HG02759 (cell line): Measurements from ENCODE around the gene COLEC12.

Source experiments
- ATAC-seq: cut with Tn5 transposase; IDR thresholded peaks from one replicate; pipeline ENCODE4 v1.9.1; 2021; ENCODE audit warnings: mild to moderate bottlenecking, moderate library complexity; ENCODE audit not compliant: unreplicated experiment

Gene COLEC12

GRCh38 chr18:446941-447560, 53.5 kb downstream of the COLEC12 start:
- ATAC-seq = no peak

DNA sequence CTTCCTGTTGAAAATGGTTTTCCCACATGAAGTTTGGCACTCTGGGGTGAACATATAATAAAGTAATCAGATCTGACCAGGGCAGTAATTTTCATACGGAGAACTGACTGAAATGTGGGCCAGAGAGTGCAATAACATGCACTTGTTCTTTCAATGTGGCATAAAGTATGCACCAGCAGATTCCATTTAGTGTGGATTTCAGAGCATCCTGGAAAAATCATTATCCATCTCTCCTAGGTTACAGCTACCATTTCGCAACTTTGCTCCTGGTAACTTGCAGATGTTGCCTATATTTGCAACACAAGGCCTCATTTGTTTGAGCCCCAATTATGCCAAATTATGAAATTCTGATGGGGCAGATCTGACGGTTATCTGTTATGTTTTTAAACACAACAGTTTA, 55.4 kb downstream of the COLEC12 start:
- ATAC-seq = no peak

DNA sequence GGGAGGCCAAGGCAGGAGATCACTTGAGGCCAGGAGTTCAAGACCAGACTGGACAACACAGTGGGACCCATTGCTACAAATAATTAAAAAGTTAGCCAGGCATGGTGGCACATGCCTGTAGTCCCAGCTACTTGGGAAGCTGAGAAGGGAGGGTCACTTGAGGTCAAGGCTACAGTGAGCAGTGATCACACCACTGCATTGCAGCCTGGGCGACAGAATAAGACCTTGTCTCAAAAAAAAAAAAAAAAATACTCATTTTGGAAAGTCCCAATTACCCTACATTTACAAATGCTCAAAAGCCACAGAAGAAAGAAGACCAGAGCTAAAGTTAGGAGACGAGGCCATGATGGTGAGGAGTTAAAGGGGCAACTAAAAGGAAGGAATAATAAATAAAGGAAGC, 61.9 kb downstream of the COLEC12 start:
- ATAC-seq = no peak

DNA sequence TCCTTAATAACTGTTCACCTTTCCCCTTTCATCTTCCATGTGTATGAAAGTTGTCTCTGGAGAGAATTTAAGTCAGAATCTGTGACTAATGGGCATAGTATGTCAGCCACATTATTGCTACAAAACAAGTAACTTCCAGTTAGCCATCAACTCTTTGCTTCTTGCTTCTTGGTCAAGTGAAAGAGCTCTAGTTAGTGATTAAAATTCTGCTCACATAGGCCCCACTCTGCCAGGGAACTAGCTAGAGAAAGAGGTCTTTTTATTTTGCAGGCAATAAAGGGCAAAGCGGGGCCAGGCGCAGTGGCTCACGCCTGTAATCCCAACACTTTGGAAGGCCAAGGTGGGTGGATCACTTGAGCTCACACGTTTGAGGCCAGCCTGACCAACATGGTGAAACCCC, 64.6 kb downstream of the COLEC12 start:
- ATAC-seq = no peak

DNA sequence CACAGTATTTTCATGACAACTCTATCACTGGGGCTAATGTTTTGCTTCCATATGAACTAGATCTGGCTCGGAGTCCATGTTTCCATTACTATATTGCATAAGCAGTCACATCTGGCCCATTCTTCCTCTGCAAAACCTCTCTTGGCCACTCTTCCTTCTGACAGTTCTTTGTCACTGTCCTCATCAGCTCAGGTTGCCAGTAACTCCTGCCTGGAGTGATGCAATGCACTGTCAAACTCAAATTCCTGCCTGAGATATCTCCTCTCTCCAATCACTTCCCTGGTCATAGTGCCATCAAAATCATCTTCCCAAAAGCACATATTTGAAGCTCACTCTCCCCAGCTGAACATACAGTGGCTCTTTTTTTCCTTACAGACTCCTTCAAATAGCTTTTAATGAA, 66.1 kb downstream of the COLEC12 start:
- ATAC-seq = no peak

GRCh38 chr18:433960-434359, 66.5 kb downstream of the COLEC12 start:
- ATAC-seq = no peak

DNA sequence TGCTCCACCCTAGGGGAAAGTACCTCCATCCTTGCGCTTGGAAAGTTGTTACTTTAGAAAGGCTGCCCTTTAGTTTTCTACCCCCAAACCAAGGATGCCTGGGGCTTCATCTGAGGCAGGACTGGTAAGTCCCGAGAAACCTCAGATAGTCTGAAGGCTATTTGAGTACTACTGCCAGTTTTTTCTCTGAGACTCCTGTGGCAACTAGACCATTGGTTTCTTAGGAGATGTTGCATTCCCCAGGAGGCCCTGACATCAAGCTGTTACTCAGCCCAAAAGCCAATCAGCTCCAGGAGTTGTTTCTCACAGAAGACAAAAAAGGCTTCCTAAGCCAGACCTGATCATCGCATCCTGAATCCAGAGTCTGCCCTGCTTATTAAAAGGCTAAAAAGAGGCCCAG, 67.2 kb downstream of the COLEC12 start:
- ATAC-seq = no peak

DNA sequence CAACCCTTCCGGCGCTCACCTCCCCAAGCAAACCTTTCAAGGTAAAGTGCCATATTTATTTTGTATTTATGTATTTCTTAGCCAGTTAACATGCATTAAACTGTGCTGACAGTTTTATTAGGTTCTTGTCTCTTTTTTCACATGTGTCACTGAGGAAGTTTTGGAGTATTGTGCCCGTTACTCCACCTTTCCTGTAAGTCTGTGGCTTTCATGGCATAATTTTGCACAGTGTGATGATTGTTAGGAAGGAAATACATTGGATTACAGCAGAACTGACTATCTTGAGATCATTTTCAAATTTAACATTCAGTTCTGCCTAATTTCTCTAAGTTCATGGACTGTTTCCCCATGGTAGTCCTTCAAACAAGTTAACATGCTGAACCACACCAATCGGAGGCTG, 67.7 kb downstream of the COLEC12 start:
- no peak for ATAC-seq

DNA sequence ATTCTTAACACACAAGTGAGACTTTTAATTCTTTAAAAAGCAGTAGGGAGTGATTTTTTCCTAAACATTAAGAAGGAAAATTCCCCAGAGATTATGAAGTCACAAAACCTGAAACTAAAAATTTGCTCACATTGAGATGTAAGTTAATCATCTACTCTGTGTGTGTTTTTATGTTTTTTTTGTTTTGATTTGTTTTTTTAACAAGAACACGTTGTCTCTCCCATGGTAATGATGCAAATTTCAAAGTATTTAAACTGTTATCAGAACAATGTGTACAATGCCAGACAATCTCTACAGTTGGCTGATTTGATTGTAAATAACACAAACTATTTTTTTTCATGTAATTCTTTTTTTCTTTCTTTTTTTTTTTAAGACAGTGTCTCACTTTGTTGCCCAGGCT, 71.5 kb downstream of the COLEC12 start:
- ATAC-seq = no peak

DNA sequence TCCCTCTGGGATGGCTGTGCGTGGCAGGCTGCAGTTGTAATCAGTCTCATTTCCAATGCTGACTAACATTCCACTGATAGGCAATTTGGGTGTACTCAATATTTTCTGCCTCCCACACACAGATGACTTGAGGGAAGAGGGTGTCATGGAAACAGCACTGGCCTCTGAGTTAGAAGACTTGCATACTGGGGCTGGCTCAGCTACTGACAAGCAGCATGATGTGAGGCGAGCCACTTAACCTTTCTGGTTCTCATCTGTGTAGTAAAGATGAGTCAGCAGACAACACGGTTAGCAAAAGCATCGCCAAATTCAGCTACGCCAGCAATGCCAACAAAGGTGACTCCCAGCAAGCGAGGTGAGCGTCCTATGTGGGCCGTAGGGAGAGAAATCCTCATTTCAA, 73.5 kb downstream of the COLEC12 start:
- no peak for ATAC-seq

- no peak for ATAC-seq
Observed at GRCh38 chr18:425106-425745, 75.3 kb downstream of the COLEC12 start.

GRCh38 chr18:424668-425067, 75.8 kb downstream of the COLEC12 start:
- ATAC-seq = no peak

DNA sequence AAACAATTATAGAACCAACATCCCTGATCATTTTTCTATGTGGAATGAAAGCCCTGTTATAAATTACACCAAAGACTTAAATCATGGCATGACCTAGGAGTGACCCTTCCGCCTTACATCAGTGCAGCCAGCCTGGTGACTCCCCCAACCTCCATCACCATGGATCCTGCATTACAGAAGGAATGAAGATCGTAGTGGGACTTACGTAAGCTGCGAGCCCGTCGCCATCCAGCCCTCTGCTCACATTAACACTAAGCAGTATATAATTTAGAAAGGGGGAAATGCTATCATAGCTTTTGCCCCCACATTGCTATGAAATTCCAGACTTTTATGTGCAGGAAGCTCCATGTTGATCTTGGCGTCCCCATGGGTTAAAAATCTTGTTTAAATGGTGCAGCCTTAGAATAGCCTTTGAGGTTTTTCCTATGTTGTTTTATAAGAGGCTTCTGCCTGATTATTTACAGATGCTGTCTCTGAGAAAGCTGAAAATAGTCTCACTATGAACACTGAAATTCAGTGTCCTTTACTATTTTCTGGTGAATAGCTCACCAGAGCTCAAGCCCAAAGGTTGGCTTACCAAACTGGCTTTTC, 76.3 kb downstream of the COLEC12 start:
- no peak for ATAC-seq

GRCh38 chr18:422966-423365, 77.5 kb downstream of the COLEC12 start:
- ATAC-seq = no peak

- ATAC-seq = no peak
Observed at GRCh38 chr18:421247-422155, 79.0 kb downstream of the COLEC12 start.

- ATAC-seq = no peak
Observed at GRCh38 chr18:420661-421246, 79.7 kb downstream of the COLEC12 start.

GRCh38 chr18:419541-420175, 80.8 kb downstream of the COLEC12 start:
- no peak for ATAC-seq

- no peak for ATAC-seq
Observed at GRCh38 chr18:417495-417894, 83.0 kb downstream of the COLEC12 start.

DNA sequence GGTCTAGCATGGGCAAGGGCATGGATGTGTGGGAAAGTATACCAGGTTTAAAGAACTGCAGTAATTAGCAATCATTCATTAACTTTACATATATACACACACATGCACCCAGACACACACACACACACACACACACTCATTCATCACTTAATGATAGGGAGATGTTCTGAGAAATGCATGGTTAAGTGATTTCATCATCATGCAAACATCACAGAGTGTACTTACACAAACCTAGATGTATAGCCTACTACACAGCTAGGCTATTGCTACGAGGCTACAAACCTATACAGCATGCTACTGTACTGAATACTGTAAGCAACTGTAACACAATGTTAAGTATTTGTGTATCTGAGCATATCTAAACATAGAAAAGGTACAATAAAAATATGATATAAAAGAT, 83.6 kb downstream of the COLEC12 start:
- no peak for ATAC-seq
